Skeletal muscle tissue (tissue), 4 donors: Measurements from ENCODE around the gene OPHN1. TPM values are rescaled to one million over a fixed set of nuclear protein-coding genes. Genes with fewer than 3 reads are reported as not detected.

ENCODE experiments used
- H3K27ac ChIP-seq: one replicate; pipeline ENCODE4 v1.7.0; 2013; ENCODE audit warnings: mild to moderate bottlenecking, low read depth, low read length, inconsistent platforms
- H3K27me3 ChIP-seq, 3 donors: one replicate each; pipeline ENCODE4 v1.7.0; 2013; ENCODE audit warnings: low read length in 3 of 3; ENCODE audit not compliant: control insufficient read depth in 3 of 3, insufficient read depth in 3 of 3
- H3K36me3 ChIP-seq, 3 donors: one replicate each; pipeline ENCODE4 v1.7.0; 2013; ENCODE audit warnings: low read length in 3 of 3; ENCODE audit not compliant: control insufficient read depth in 3 of 3, insufficient read depth in 3 of 3
- H3K4me1 ChIP-seq, 3 donors: one replicate each; pipeline ENCODE4 v1.7.0; 2013; ENCODE audit warnings: low read length in 3 of 3, mild to moderate bottlenecking in 3 of 3; ENCODE audit not compliant: control insufficient read depth in 3 of 3, insufficient read depth in 3 of 3
- H3K4me3 ChIP-seq, 3 donors: one replicate each; pipeline ENCODE4 v1.7.0; 2013; ENCODE audit warnings: low read length in 3 of 3
- H3K9ac ChIP-seq, 3 donors: one replicate each; pipeline ENCODE4 v1.7.0; 2013; ENCODE audit warnings: low read length in 3 of 3, mild to moderate bottlenecking in 3 of 3, moderate library complexity in 2 of 3, low read depth in 1 of 3
- H3K9me3 ChIP-seq, 3 donors: one replicate each; pipeline ENCODE4 v1.7.0; 2013; ENCODE audit warnings: low read length in 3 of 3; ENCODE audit not compliant: control insufficient read depth in 3 of 3
- total RNA-seq: library from RNA; depleted of rRNA; stranded (reverse); fragments of >200 nt; gene quantifications from one replicate; pipeline ENCODE4 v1.2.3, GENCODE V29; 2014
- donor health status: Osteomylitis.

Gene OPHN1
- total RNA-seq, 1 donor from 2014 or later, result 16.7 TPM

GRCh38 chrX:68193786-68194185 is 239.5 kb downstream of the OPHN1 start:
- Histone ChIP-seq H3K4me1 (no peaks in the 10 kb centered on the region), H3K27me3 (no peaks in the 10 kb centered on the region), H3K4me3 (no peak overlapping the region), H3K9me3 (no peaks in the 10 kb centered on the region), H3K9ac (no peak overlapping the region), H3K36me3 (peaks cover 0 to 20% (median 4%) of the 10 kb centered on the region in 3 donors), H3K27ac (no peak overlapping the region)

- Histone ChIP-seq H3K4me3 (no peak overlapping the region), H3K9me3 (no peaks in the 10 kb centered on the region), H3K4me1 (no peaks in the 10 kb centered on the region), H3K27me3 (no peaks in the 10 kb centered on the region), H3K36me3 (peaks cover 0 to 20% (median 4%) of the 10 kb centered on the region in 3 donors), H3K9ac (no peak overlapping the region), H3K27ac (no peak overlapping the region)
Observed at GRCh38 chrX:68193234-68193633, 240.1 kb downstream of the OPHN1 start.

GRCh38 chrX:68190799-68191198 is 242.5 kb downstream of the OPHN1 start:
- H3K36me3 ChIP-seq, result peaks cover 0 to 17% (median 4%) of the 10 kb centered on the region in 3 donors
- no peaks in the 10 kb centered on the region for H3K27me3 ChIP-seq
- H3K27ac ChIP-seq, result no peak overlapping the region
- no peaks in the 10 kb centered on the region for H3K4me1 ChIP-seq
- no peak overlapping the region for H3K4me3 ChIP-seq
- no peaks in the 10 kb centered on the region for H3K9me3 ChIP-seq
- no peak overlapping the region for H3K9ac ChIP-seq

GRCh38 chrX:68186552-68187262 is 246.6 kb downstream of the OPHN1 start:
- Histone ChIP-seq H3K4me3 (no peak overlapping the region), H3K4me1 (no peaks in the 10 kb centered on the region), H3K27ac (no peak overlapping the region), H3K9ac (no peak overlapping the region), H3K27me3 (no peaks in the 10 kb centered on the region), H3K36me3 (peaks cover 0 to 11% (median 4%) of the 10 kb centered on the region in 3 donors), H3K9me3 (no peaks in the 10 kb centered on the region)

- no peak overlapping the region for H3K4me3 ChIP-seq
- peaks cover 0 to 4% (median 4%) of the 10 kb centered on the region in 3 donors for H3K36me3 ChIP-seq
- no peak overlapping the region for H3K27ac ChIP-seq
- H3K4me1 ChIP-seq, result no peaks in the 10 kb centered on the region
- no peak overlapping the region for H3K9ac ChIP-seq
- no peaks in the 10 kb centered on the region for H3K9me3 ChIP-seq
- no peaks in the 10 kb centered on the region for H3K27me3 ChIP-seq
Observed at GRCh38 chrX:68185161-68185560, 248.1 kb downstream of the OPHN1 start.

- Histone ChIP-seq H3K27me3 (no peaks in the 10 kb centered on the region), H3K4me1 (no peaks in the 10 kb centered on the region), H3K36me3 (no peaks in the 10 kb centered on the region), H3K27ac (no peak overlapping the region), H3K9ac (no peak overlapping the region), H3K9me3 (no peaks in the 10 kb centered on the region), H3K4me3 (no peak overlapping the region)
Observed at GRCh38 chrX:68183612-68184214, 249.6 kb downstream of the OPHN1 start.

- H3K36me3 ChIP-seq, result no peaks in the 10 kb centered on the region
- H3K9ac ChIP-seq, result no peak overlapping the region
- no peak overlapping the region for H3K27ac ChIP-seq
- H3K4me3 ChIP-seq, result no peak overlapping the region
- H3K27me3 ChIP-seq, result no peaks in the 10 kb centered on the region
- H3K9me3 ChIP-seq, result no peaks in the 10 kb centered on the region
- no peaks in the 10 kb centered on the region for H3K4me1 ChIP-seq
Observed at GRCh38 chrX:68180579-68180978, 252.7 kb downstream of the OPHN1 start.

- Histone ChIP-seq H3K9ac (no peak overlapping the region), H3K27ac (no peak overlapping the region), H3K36me3 (no peaks in the 10 kb centered on the region), H3K27me3 (no peaks in the 10 kb centered on the region), H3K9me3 (no peaks in the 10 kb centered on the region), H3K4me3 (no peak overlapping the region), H3K4me1 (no peaks in the 10 kb centered on the region)
Observed at GRCh38 chrX:68179355-68179754, 253.9 kb downstream of the OPHN1 start.

GRCh38 chrX:68177542-68177941 is 255.8 kb downstream of the OPHN1 start:
- Histone ChIP-seq H3K4me1 (no peaks in the 10 kb centered on the region), H3K27ac (no peak overlapping the region), H3K27me3 (no peaks in the 10 kb centered on the region), H3K4me3 (no peak overlapping the region), H3K9me3 (no peaks in the 10 kb centered on the region), H3K9ac (no peak overlapping the region), H3K36me3 (no peaks in the 10 kb centered on the region)

GRCh38 chrX:68175562-68175961 is 257.7 kb downstream of the OPHN1 start:
- Histone ChIP-seq H3K27ac (no peak overlapping the region), H3K9ac (no peak overlapping the region), H3K4me1 (no peaks in the 10 kb centered on the region)

More at GRCh38 chrX:68175562-68175961, 257.7 kb downstream of the OPHN1 start:
- H3K36me3 ChIP-seq, result no peaks in the 10 kb centered on the region
- no peak overlapping the region for H3K4me3 ChIP-seq
- no peaks in the 10 kb centered on the region for H3K27me3 ChIP-seq
- H3K9me3 ChIP-seq, result no peaks in the 10 kb centered on the region
